ENCODE results near the gene RAMP3.
A peak's percentile ranks its signal among the peaks of the same experiment; 100 is the strongest.

Gene RAMP3

GRCh38 chr7:45187946-45188411 is 30.4 kb downstream of the RAMP3 start:
- H3K27me3 ChIP-seq (ENCODE audit: insufficient read depth, low read length, poor library complexity) = no peaks in the 10 kb centered on the region
- no CpG with 5 or more reads among the region's 8 CpGs for WGBS (ENCODE audit: extremely low coverage, insufficient coverage, low lambda C conversion rate)

GRCh38 chr7:45188736-45189135 is 31.1 kb downstream of the RAMP3 start:
- H3K79me2 ChIP-seq (ENCODE audit: control insufficient read depth, insufficient read depth, low read length) = no peaks in the 10 kb centered on the region
- H3K4me1 ChIP-seq (ENCODE audit: control insufficient read depth, low read depth, low read length) = no peaks in the 10 kb centered on the region
- no peak overlapping the region for H3K56ac ChIP-seq (ENCODE audit: low read length)
- no peak overlapping the region for H2BK120ac ChIP-seq (ENCODE audit: low read depth, low read length)
- no peaks in the 10 kb centered on the region for H3K27me3 ChIP-seq (ENCODE audit: insufficient read depth, low read length, poor library complexity)
- H3K79me1 ChIP-seq (ENCODE audit: low read length) = no peaks in the 10 kb centered on the region
- H3K4me3 ChIP-seq (ENCODE audit: low read length) = no peak overlapping the region
- H3K27ac ChIP-seq (ENCODE audit: low read depth, low read length) = no peak overlapping the region
- no peak overlapping the region for H2BK5ac ChIP-seq (ENCODE audit: low read length)
- no peak overlapping the region for H3K18ac ChIP-seq (ENCODE audit: low read length)
- DNase-seq = no peak
- H3K4me2 ChIP-seq (ENCODE audit: low read length) = no peak overlapping the region
- no peak overlapping the region for H2AK5ac ChIP-seq (ENCODE audit: low read length)
- H3K36me3 ChIP-seq (ENCODE audit: control insufficient read depth, insufficient read depth, low read length) = no peaks in the 10 kb centered on the region
- no peak overlapping the region for H3K9ac ChIP-seq (ENCODE audit: low read length)
- no peak overlapping the region for H4K8ac ChIP-seq (ENCODE audit: low read depth, low read length)
- no peak overlapping the region for H4K5ac ChIP-seq (ENCODE audit: low read length)
- H3K4ac ChIP-seq (ENCODE audit: low read depth, low read length) = no peak overlapping the region
- no peak overlapping the region for H3K23ac ChIP-seq (ENCODE audit: low read length)
- no CpG with 5 or more reads among the region's 10 CpGs for WGBS (ENCODE audit: extremely low coverage, insufficient coverage, low lambda C conversion rate)
- no peak overlapping the region for H2BK15ac ChIP-seq (replicated peaks; ENCODE audit: low read depth)

More at GRCh38 chr7:45187946-45188411, 30.4 kb downstream of the RAMP3 start:
- H3K18ac ChIP-seq (ENCODE audit: low read length) = no peak overlapping the region
- no peak overlapping the region for H4K5ac ChIP-seq (ENCODE audit: low read length)
- H3K27ac ChIP-seq (ENCODE audit: low read depth, low read length) = no peak overlapping the region
- H3K4me1 ChIP-seq (ENCODE audit: control insufficient read depth, low read depth, low read length) = no peaks in the 10 kb centered on the region
- H2BK5ac ChIP-seq (ENCODE audit: low read length) = no peak overlapping the region
- H3K56ac ChIP-seq (ENCODE audit: low read length) = no peak overlapping the region
- no peak overlapping the region for H3K9ac ChIP-seq (ENCODE audit: low read length)
- H4K8ac ChIP-seq (ENCODE audit: low read depth, low read length) = no peak overlapping the region
- no peak for DNase-seq
- H3K36me3 ChIP-seq (ENCODE audit: control insufficient read depth, insufficient read depth, low read length) = no peaks in the 10 kb centered on the region
- no peaks in the 10 kb centered on the region for H3K79me2 ChIP-seq (ENCODE audit: control insufficient read depth, insufficient read depth, low read length)
- H2BK15ac ChIP-seq (replicated peaks; ENCODE audit: low read depth) = no peak overlapping the region
- no peaks in the 10 kb centered on the region for H3K79me1 ChIP-seq (ENCODE audit: low read length)
- H3K4me2 ChIP-seq (ENCODE audit: low read length) = no peak overlapping the region
- no peak overlapping the region for H3K4me3 ChIP-seq (ENCODE audit: low read length)
- no peak overlapping the region for H2AK5ac ChIP-seq (ENCODE audit: low read length)
- H3K23ac ChIP-seq (ENCODE audit: low read length) = no peak overlapping the region
- no peak overlapping the region for H2BK120ac ChIP-seq (ENCODE audit: low read depth, low read length)
- H3K4ac ChIP-seq (ENCODE audit: low read depth, low read length) = no peak overlapping the region

- Histone ChIP-seq H2BK5ac (ENCODE audit: low read length) (no peak overlapping the region), H3K79me1 (ENCODE audit: low read length) (no peaks in the 10 kb centered on the region), H3K9ac (ENCODE audit: low read length) (no peak overlapping the region), H2AK5ac (ENCODE audit: low read length) (no peak overlapping the region), H3K56ac (ENCODE audit: low read length) (no peak overlapping the region), H3K79me2 (ENCODE audit: control insufficient read depth, insufficient read depth, low read length) (no peaks in the 10 kb centered on the region), H4K8ac (ENCODE audit: low read depth, low read length) (no peak overlapping the region), H4K5ac (ENCODE audit: low read length) (no peak overlapping the region), H2BK120ac (ENCODE audit: low read depth, low read length) (no peak overlapping the region), H2BK15ac (replicated peaks; ENCODE audit: low read depth) (no peak overlapping the region), H3K36me3 (ENCODE audit: control insufficient read depth, insufficient read depth, low read length) (no peaks in the 10 kb centered on the region), H3K4me1 (ENCODE audit: control insufficient read depth, low read depth, low read length) (no peaks in the 10 kb centered on the region), H3K23ac (ENCODE audit: low read length) (no peak overlapping the region), H3K4ac (ENCODE audit: low read depth, low read length) (no peak overlapping the region), H3K4me2 (ENCODE audit: low read length) (no peak overlapping the region), H3K27me3 (ENCODE audit: insufficient read depth, low read length, poor library complexity) (no peaks in the 10 kb centered on the region), H3K18ac (ENCODE audit: low read length) (no peak overlapping the region), H3K4me3 (ENCODE audit: low read length) (no peak overlapping the region), H3K27ac (ENCODE audit: low read depth, low read length) (no peak overlapping the region)
- WGBS (ENCODE audit: extremely low coverage, insufficient coverage, low lambda C conversion rate) = no CpG with 5 or more reads among the region's 20 CpGs
- no peak for DNase-seq
Observed at GRCh38 chr7:45189151-45189970, 31.8 kb downstream of the RAMP3 start.

- Histone ChIP-seq H3K79me1 (ENCODE audit: low read length) (no peaks in the 10 kb centered on the region), H3K23ac (ENCODE audit: low read length) (no peak overlapping the region), H3K4me1 (ENCODE audit: control insufficient read depth, low read depth, low read length) (no peaks in the 10 kb centered on the region), H3K27ac (ENCODE audit: low read depth, low read length) (no peak overlapping the region), H2BK5ac (ENCODE audit: low read length) (no peak overlapping the region), H3K9ac (ENCODE audit: low read length) (no peak overlapping the region), H3K4me3 (ENCODE audit: low read length) (no peak overlapping the region), H3K79me2 (ENCODE audit: control insufficient read depth, insufficient read depth, low read length) (no peaks in the 10 kb centered on the region), H3K27me3 (ENCODE audit: insufficient read depth, low read length, poor library complexity) (no peaks in the 10 kb centered on the region), H3K36me3 (ENCODE audit: control insufficient read depth, insufficient read depth, low read length) (no peaks in the 10 kb centered on the region), H2BK15ac (replicated peaks; ENCODE audit: low read depth) (no peak overlapping the region), H2AK5ac (ENCODE audit: low read length) (no peak overlapping the region), H3K56ac (ENCODE audit: low read length) (no peak overlapping the region), H4K8ac (ENCODE audit: low read depth, low read length) (no peak overlapping the region), H4K5ac (ENCODE audit: low read length) (no peak overlapping the region), H3K18ac (ENCODE audit: low read length) (no peak overlapping the region), H2BK120ac (ENCODE audit: low read depth, low read length) (no peak overlapping the region), H3K4me2 (ENCODE audit: low read length) (no peak overlapping the region), H3K4ac (ENCODE audit: low read depth, low read length) (no peak overlapping the region)
- DNase-seq = peak; percentile 21
- WGBS (ENCODE audit: extremely low coverage, insufficient coverage, low lambda C conversion rate) = no CpG with 5 or more reads among the region's 15 CpGs
Observed at GRCh38 chr7:45190406-45191165, 33.0 kb downstream of the RAMP3 start.

- Histone ChIP-seq H3K36me3 (ENCODE audit: control insufficient read depth, insufficient read depth, low read length) (no peaks in the 10 kb centered on the region), H4K8ac (ENCODE audit: low read depth, low read length) (no peak overlapping the region), H3K4me1 (ENCODE audit: control insufficient read depth, low read depth, low read length) (no peaks in the 10 kb centered on the region), H3K4me3 (ENCODE audit: low read length) (no peak overlapping the region), H2BK5ac (ENCODE audit: low read length) (no peak overlapping the region), H3K56ac (ENCODE audit: low read length) (no peak overlapping the region), H2BK15ac (replicated peaks; ENCODE audit: low read depth) (no peak overlapping the region), H3K4ac (ENCODE audit: low read depth, low read length) (no peak overlapping the region), H3K79me2 (ENCODE audit: control insufficient read depth, insufficient read depth, low read length) (no peaks in the 10 kb centered on the region), H2AK5ac (ENCODE audit: low read length) (no peak overlapping the region), H3K79me1 (ENCODE audit: low read length) (no peaks in the 10 kb centered on the region), H3K9ac (ENCODE audit: low read length) (no peak overlapping the region), H4K5ac (ENCODE audit: low read length) (no peak overlapping the region), H2BK120ac (ENCODE audit: low read depth, low read length) (no peak overlapping the region), H3K23ac (ENCODE audit: low read length) (no peak overlapping the region), H3K27ac (ENCODE audit: low read depth, low read length) (no peak overlapping the region), H3K18ac (ENCODE audit: low read length) (no peak overlapping the region), H3K4me2 (ENCODE audit: low read length) (no peak overlapping the region), H3K27me3 (ENCODE audit: insufficient read depth, low read length, poor library complexity) (no peaks in the 10 kb centered on the region)
- WGBS (ENCODE audit: extremely low coverage, insufficient coverage, low lambda C conversion rate) = no CpG with 5 or more reads among the region's 3 CpGs
- DNase-seq = no peak
Observed at GRCh38 chr7:45191396-45191795, 33.8 kb downstream of the RAMP3 start.

Measured in mesendoderm (in vitro differentiated cells).